HG02970 (cell line): ENCODE data around the gene TOX3.

Experiments used
- ATAC-seq: cut with Tn5 transposase; IDR thresholded peaks from one replicate; pipeline ENCODE4 v1.9.1; 2021; ENCODE audit warnings: mild to moderate bottlenecking, moderate library complexity, moderate number of reproducible peaks; ENCODE audit not compliant: unreplicated experiment, low FRiP score

Gene TOX3

GRCh38 chr16:52547004-52547833 lies at the start of gene TOX3:
Gene TOX3 (minus strand): TSS chr16:52547143. CDS start chr16:52546723, 420 bp downstream.
- ATAC-seq = no peak

DNA sequence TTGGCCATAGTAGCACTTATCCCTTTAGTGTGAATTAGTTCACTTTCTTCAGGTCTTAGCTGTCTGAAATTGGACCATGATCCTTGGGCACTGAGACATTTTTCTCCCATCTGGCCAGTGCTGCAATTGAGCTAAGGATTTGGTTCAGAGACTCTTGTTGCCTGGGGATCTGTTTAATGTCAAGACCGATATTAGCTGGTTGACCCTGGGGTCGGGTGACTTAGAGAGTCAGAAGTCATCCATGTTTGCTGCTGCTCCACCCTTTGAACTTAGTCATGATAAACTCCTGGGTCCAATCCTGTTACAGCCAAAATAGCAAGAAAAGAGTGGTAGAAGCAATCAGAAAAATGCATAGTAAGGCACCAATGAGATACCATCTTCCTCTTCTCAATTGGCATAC lies 45.8 kb upstream of the TOX3 start:
- no peak for ATAC-seq

DNA sequence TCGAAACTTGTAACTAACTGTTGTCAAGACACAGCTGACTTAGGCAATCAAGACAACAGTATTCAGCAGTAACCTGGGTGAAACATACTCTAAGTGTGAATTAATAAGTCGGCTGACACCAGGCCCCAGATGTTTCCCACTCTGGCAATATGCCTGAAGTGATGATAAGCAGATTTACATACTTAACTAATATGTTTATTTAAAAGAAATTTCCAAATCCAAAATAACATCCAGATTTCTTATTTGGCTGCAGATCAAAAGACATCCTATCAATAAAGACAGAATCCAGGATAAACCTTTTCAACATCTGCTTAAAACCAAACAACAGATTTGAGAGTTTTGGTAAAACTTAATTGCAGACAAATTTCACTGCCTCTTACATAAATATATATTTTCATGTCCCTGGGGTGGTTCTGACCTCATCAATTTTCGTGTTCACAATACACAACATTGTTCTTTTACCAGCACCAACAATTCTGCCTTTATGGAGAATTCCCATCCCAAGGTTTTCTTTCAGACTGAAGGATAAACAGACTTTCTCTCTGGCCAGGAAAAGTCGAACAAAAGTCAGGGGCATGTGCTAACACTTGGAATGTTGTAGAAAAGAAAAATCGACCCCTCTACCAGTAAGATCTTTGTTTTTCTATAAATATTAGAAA lies 45.1 kb upstream of the TOX3 start:
- no peak for ATAC-seq

DNA sequence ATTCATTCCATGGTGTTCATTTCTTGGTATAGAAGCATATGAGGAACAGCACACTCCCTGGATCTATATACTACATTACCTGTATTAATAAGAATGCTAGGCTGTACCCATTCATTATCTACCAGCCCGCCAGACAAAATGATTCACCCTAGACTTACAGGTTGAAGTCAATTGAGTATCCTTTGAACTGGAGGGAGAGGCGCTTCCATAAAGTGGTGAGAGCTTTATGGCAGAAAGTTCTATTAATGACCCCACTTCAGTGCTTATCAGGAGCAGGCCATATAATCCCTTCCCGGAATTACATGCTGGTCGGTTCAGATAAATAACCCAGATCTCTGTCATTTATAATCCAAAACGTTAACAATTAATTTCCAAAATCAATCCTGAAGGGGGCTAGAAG lies 44.5 kb upstream of the TOX3 start:
- ATAC-seq = no peak

DNA sequence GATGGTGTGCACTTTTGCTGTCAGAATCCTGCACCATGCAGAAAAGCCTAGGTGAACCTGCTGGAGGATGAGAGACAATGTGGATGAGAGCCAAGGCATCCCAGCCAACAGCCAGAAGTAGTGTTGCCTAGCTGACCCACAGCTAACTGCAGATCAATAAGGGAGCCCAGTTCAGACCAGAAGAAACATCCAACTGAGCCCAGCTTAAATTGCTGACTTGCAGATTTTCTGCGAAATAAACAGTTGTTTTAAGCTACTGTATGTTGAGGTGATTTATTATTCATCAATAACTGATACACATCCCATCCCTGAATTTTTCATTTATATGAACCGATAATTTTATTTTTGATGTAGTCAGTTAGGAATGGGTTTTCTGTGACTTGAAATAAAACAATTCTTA lies 39.2 kb upstream of the TOX3 start:
- no peak for ATAC-seq

GRCh38 chr16:52584354-52585320 lies 37.7 kb upstream of the TOX3 start:
- no peak for ATAC-seq

- no peak for ATAC-seq
These were observed 34.6 kb upstream of the TOX3 start for GRCh38 chr16:52581530-52581929.

DNA sequence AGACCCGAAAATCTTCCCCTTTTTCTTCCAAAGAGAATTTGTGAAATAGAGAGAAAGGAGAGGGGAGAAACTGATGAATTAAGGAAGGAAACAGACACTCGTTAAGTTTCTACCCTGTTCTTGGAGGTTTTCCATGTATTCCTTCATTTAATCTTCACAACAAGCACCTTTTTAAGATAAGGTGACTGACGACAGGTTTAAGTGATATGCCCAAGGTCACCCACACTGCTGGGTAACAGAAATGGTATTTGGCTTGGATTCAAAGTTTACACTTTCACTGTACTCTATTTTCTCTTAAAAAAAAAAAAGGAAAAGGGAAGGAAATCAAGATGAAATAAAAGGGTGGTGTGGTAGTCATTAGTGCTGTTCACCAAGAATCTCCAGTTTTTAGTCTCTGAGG lies 33.5 kb upstream of the TOX3 start:
- no peak for ATAC-seq

GRCh38 chr16:52578829-52579498 lies 32.0 kb upstream of the TOX3 start:
- ATAC-seq = no peak

DNA sequence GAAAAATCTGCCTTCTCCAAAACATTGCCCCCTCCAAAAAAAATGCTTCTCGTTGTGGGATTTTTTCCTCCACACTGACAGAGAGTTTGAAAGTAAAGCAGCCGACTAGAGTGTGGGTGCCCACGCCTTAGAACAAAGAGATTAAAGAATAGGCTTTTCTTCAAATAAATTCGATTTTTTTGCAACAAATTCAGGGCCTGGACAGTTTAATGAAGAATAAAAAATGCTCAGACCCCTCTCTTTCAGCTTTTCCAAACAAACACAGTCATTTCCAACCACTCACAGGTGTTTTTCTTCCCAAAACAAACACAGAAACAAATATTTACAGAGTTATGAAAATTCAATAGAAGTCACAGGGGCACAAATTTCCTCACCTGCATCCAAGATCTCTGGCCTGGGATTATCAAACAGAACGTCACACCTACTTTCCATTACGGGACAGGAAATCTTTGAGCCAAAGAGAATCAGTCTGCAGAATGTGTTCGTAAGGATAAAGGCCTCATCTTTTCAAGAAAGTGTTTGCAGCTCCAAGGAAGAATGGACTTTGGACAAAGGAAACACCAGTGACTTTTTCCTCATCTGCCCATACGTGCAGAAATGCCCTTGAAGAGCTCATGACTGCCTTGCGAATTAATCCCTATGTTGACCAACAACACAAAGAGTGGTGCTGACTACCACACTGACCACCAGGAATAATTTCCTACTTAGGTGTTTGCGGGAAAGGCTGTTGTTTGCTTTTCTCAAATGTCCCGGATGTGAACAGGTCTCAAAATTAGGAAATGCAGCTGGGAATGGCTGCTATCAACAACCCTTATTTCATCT lies 31.3 kb upstream of the TOX3 start:
- ATAC-seq = no peak

- ATAC-seq = no peak
These were observed 30.3 kb upstream of the TOX3 start for GRCh38 chr16:52577130-52577706.

- peak; percentile 62 for ATAC-seq
These were observed 26.7 kb upstream of the TOX3 start for GRCh38 chr16:52573365-52574299.

GRCh38 chr16:52572656-52573055 lies 25.7 kb upstream of the TOX3 start:
- ATAC-seq = no peak

GRCh38 chr16:52570495-52571091 lies 23.6 kb upstream of the TOX3 start:
- ATAC-seq = no peak

- ATAC-seq = no peak
These were observed 22.8 kb upstream of the TOX3 start for GRCh38 chr16:52569701-52570100.

DNA sequence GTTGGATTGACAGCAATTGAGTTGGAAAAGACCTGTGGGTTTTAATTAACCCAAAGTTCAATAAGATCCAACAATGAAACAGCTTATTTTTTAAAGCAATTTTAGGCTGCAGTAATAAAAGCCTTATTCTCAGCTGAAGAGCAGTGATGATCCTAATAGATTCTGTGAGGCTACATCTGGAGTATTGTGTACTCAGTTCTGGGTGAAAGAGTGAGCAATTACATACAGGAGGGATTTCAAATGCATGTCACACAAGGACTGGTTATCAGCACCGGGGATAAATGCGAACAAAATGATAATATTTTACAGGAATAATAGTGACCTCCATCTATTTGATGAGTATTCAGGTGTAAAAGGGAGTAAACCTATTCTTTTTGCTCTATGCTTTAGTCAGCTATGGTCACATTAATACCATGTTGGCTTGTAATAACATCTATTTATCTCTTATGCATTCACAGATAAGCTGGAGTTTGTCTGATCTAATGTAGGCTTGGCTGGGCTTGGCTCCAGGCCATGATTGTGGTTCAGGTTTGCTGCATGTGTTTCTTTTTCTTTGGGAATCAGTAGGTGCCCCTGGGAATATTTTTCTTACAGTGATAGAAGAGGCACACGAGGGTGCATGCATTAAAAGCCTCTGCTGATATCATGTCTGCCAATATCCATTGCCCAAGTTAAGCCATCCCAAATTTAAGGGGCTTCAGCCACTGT lies 22.2 kb upstream of the TOX3 start:
- no peak for ATAC-seq

GRCh38 chr16:52568495-52568894 lies 21.6 kb upstream of the TOX3 start:
- no peak for ATAC-seq
